ENCODE measurements around the gene PRSS38.

PRSS38 gene

GRCh38 chr1:227813962-227814361 lies 1.5 kb upstream of the PRSS38 start:
- H3K9ac ChIP-seq: no peak overlapping the region
- no peak overlapping the region for H2AFZ ChIP-seq
- no peaks in the 10 kb centered on the region for H3K9me3 ChIP-seq (ENCODE audit: control insufficient read depth, low read length)
- no peaks in the 10 kb centered on the region for H3K4me1 ChIP-seq
- no peak overlapping the region for H3K27ac ChIP-seq
- no peaks in the 10 kb centered on the region for H3K36me3 ChIP-seq (ENCODE audit: control insufficient read depth, insufficient read depth, low read length)
- no peak overlapping the region for H3K4me3 ChIP-seq (ENCODE audit: low read depth, low read length)
- no peaks in the 10 kb centered on the region for H3K79me2 ChIP-seq
- no peaks in the 10 kb centered on the region for H3K27me3 ChIP-seq (ENCODE audit: control insufficient read depth, insufficient read depth, low read length)
- TF ChIP-seq CTCF (IDR thresholded peaks at IDR 0.05): no peak
- H3K4me2 ChIP-seq (ENCODE audit: low read length): no peak overlapping the region

- H3K9me3 ChIP-seq (ENCODE audit: control insufficient read depth, low read length): no peaks in the 10 kb centered on the region
- no peak overlapping the region for H3K27ac ChIP-seq
- no peaks in the 10 kb centered on the region for H3K36me3 ChIP-seq (ENCODE audit: control insufficient read depth, insufficient read depth, low read length)
- no peak overlapping the region for H3K9ac ChIP-seq
- no peaks in the 10 kb centered on the region for H3K27me3 ChIP-seq (ENCODE audit: control insufficient read depth, insufficient read depth, low read length)
- H3K79me2 ChIP-seq: no peaks in the 10 kb centered on the region
- TF ChIP-seq CTCF (IDR thresholded peaks at IDR 0.05): no peak
- H3K4me2 ChIP-seq (ENCODE audit: low read length): no peak overlapping the region
- H2AFZ ChIP-seq: no peak overlapping the region
- H3K4me3 ChIP-seq (ENCODE audit: low read depth, low read length): no peak overlapping the region
- no peaks in the 10 kb centered on the region for H3K4me1 ChIP-seq
These were observed 1.4 kb downstream of the PRSS38 start for GRCh38 chr1:227816750-227817446.

- TF ChIP-seq CTCF (IDR thresholded peaks at IDR 0.05): no peak
- no peaks in the 10 kb centered on the region for H3K79me2 ChIP-seq
These were observed 8.1 kb downstream of the PRSS38 start for GRCh38 chr1:227823537-227823936.

GRCh38 chr1:227824204-227824603 lies 8.7 kb downstream of the PRSS38 start:
- Histone ChIP-seq H3K36me3 (ENCODE audit: control insufficient read depth, insufficient read depth, low read length) (no peaks in the 10 kb centered on the region), H3K4me2 (ENCODE audit: low read length) (no peak overlapping the region), H3K27ac (no peak overlapping the region), H3K27me3 (ENCODE audit: control insufficient read depth, insufficient read depth, low read length) (no peaks in the 10 kb centered on the region), H3K9ac (no peak overlapping the region), H3K4me1 (no peaks in the 10 kb centered on the region), H3K9me3 (ENCODE audit: control insufficient read depth, low read length) (no peaks in the 10 kb centered on the region), H3K79me2 (no peaks in the 10 kb centered on the region), H3K4me3 (ENCODE audit: low read depth, low read length) (no peak overlapping the region), H2AFZ (no peak overlapping the region)
- no peak for TF ChIP-seq CTCF (IDR thresholded peaks at IDR 0.05)

More at GRCh38 chr1:227823537-227823936, 8.1 kb downstream of the PRSS38 start:
- no peak overlapping the region for H3K4me3 ChIP-seq (ENCODE audit: low read depth, low read length)
- no peak overlapping the region for H3K9ac ChIP-seq
- no peak overlapping the region for H2AFZ ChIP-seq
- H3K9me3 ChIP-seq (ENCODE audit: control insufficient read depth, low read length): no peaks in the 10 kb centered on the region
- no peaks in the 10 kb centered on the region for H3K27me3 ChIP-seq (ENCODE audit: control insufficient read depth, insufficient read depth, low read length)
- H3K4me2 ChIP-seq (ENCODE audit: low read length): no peak overlapping the region
- H3K36me3 ChIP-seq (ENCODE audit: control insufficient read depth, insufficient read depth, low read length): no peaks in the 10 kb centered on the region
- no peaks in the 10 kb centered on the region for H3K4me1 ChIP-seq
- H3K27ac ChIP-seq: no peak overlapping the region

GRCh38 chr1:227828786-227829185 lies 13.3 kb downstream of the PRSS38 start:
- H2AFZ ChIP-seq: no peak overlapping the region
- H3K27ac ChIP-seq: no peak overlapping the region
- no peak for TF ChIP-seq CTCF (IDR thresholded peaks at IDR 0.05)
- no peak overlapping the region for H3K4me3 ChIP-seq (ENCODE audit: low read depth, low read length)
- H3K4me2 ChIP-seq (ENCODE audit: low read length): no peak overlapping the region
- H3K4me1 ChIP-seq: no peaks in the 10 kb centered on the region
- no peak overlapping the region for H3K9ac ChIP-seq
- no peaks in the 10 kb centered on the region for H3K36me3 ChIP-seq (ENCODE audit: control insufficient read depth, insufficient read depth, low read length)
- no peaks in the 10 kb centered on the region for H3K27me3 ChIP-seq (ENCODE audit: control insufficient read depth, insufficient read depth, low read length)
- H3K79me2 ChIP-seq: no peaks in the 10 kb centered on the region
- H3K9me3 ChIP-seq (ENCODE audit: control insufficient read depth, low read length): no peaks in the 10 kb centered on the region
